ENCODE results near the gene SCMH1. TPM values are rescaled to one million over a fixed set of nuclear protein-coding genes. Genes with fewer than 3 reads are reported as not detected.

The SCMH1 gene
- total and polyA plus RNA-seq, 2 donors (not counting 3 experiments of a cell fraction or from before 2014, with no cell fraction given), result 39.9 to 40.7 TPM

- H3K9me1 ChIP-seq (replicated peaks; ENCODE audit: control insufficient read depth, extremely low read depth, insufficient read depth, low read length), result no peaks in the 10 kb centered on the region
- no peaks in the 10 kb centered on the region for H3K79me2 ChIP-seq (ENCODE audit: control insufficient read depth, insufficient read depth, low read length)
- H3K4me3 ChIP-seq (replicated peaks in 1 of 3; ENCODE audit: insufficient read depth in 1 of 3, low read depth in 1 of 3, low read length in 3 of 3), result no peak overlapping the region
- no peak overlapping the region for H3K9ac ChIP-seq (replicated peaks; ENCODE audit: extremely low read depth, insufficient read depth, low read length)
- peaks cover 0 to 2% of the 10 kb centered on the region in 2 experiments for H3K27me3 ChIP-seq (ENCODE audit: control insufficient read depth in 2 of 2, insufficient read depth in 2 of 2, low read length in 2 of 2)
- DNase-seq (ENCODE audit: low read depth, low spot score), result no peak
- no peaks in the 10 kb centered on the region for H3K9me3 ChIP-seq (replicated peaks; ENCODE audit: control insufficient read depth, insufficient read depth, low read length)
- no peaks in the 10 kb centered on the region for H3K36me3 ChIP-seq (ENCODE audit: control insufficient read depth in 2 of 2, extremely low read depth in 1 of 2, insufficient read depth in 2 of 2, low read length in 2 of 2)
- BruUV-seq (replicated peaks), result no TSS peak
- ChIA-PET CTCF (no interaction called here), POLR2A (no interaction called here)
- no peak for FAIRE-seq
- H3K4me2 ChIP-seq (ENCODE audit: insufficient read depth, low read length), result no peak overlapping the region
- no peaks in the 10 kb centered on the region for H3K4me1 ChIP-seq (ENCODE audit: control insufficient read depth, extremely low read depth, insufficient read depth, low read length)
- H3K27ac ChIP-seq (ENCODE audit: insufficient read depth, low read depth, low read length), result no peak overlapping the region
- no peak overlapping the region for H2AFZ ChIP-seq (ENCODE audit: low read depth, low read length)
- dilution Hi-C loops (cut with MboI; ENCODE audit: extremely low pct_ligation_motif_present, low sequenced_read_pairs), result no loop called here
- intact Hi-C loops (cut with micrococcal nuclease), result no loop called here
- no peak for TF ChIP-seq GATA2 (IDR thresholded peaks at IDR 0.05; ENCODE audit: insufficient read depth, insufficient read length, low read depth, low read length)
- TF ChIP-seq FOS (IDR thresholded peaks at IDR 0.05; ENCODE audit: borderline replicate concordance, insufficient read depth, low read length), result no peak
- TF ChIP-seq POLR2A (IDR thresholded peaks at IDR 0.05; ENCODE audit: low read depth, low read length), result no peak
- no peak for TF ChIP-seq EZH2 (IDR thresholded peaks at IDR 0.05; ENCODE audit: borderline replicate concordance, low read depth, low read length, severe bottlenecking)
- TF ChIP-seq, protein P1, sequence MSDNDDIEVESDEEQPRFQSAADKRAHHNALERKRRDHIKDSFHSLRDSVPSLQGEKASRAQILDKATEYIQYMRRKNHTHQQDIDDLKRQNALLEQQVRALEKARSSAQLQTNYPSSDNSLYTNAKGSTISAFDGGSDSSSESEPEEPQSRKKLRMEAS (IDR thresholded peaks at IDR 0.05; ENCODE audit: insufficient read depth, insufficient read length), result no peak
- TF ChIP-seq POLR2AphosphoS5 (IDR thresholded peaks at IDR 0.05; ENCODE audit: insufficient read depth, low read depth, low read length), result no peak
- no peaks in the 10 kb centered on the region for H4K20me1 ChIP-seq (replicated peaks; ENCODE audit: control insufficient read depth, extremely low read depth, insufficient read depth, low read length)
These were observed 7.2 kb upstream of the SCMH1 start for GRCh38 chr1:41249319-41249718.

GRCh38 chr1:41246568-41246967, 4.5 kb upstream of the SCMH1 start:
- ChIA-PET POLR2A (no interaction called here), CTCF (no interaction called here)
- no peaks in the 10 kb centered on the region for H4K20me1 ChIP-seq (replicated peaks; ENCODE audit: control insufficient read depth, extremely low read depth, insufficient read depth, low read length)
- H3K79me2 ChIP-seq (ENCODE audit: control insufficient read depth, insufficient read depth, low read length), result peaks cover 6% of the 10 kb centered on the region
- no peaks in the 10 kb centered on the region for H3K36me3 ChIP-seq (ENCODE audit: control insufficient read depth in 2 of 2, extremely low read depth in 1 of 2, insufficient read depth in 2 of 2, low read length in 2 of 2)
- H3K4me1 ChIP-seq (ENCODE audit: control insufficient read depth, extremely low read depth, insufficient read depth, low read length), result peaks cover 7% of the 10 kb centered on the region
- no peak for FAIRE-seq
- no peak overlapping the region for H2AFZ ChIP-seq (ENCODE audit: low read depth, low read length)
- BruUV-seq (replicated peaks), result no TSS peak
- no peak overlapping the region for H3K4me3 ChIP-seq (replicated peaks in 1 of 3; ENCODE audit: insufficient read depth in 1 of 3, low read depth in 1 of 3, low read length in 3 of 3)
- no peaks in the 10 kb centered on the region for H3K9me3 ChIP-seq (replicated peaks; ENCODE audit: control insufficient read depth, insufficient read depth, low read length)
- H3K9me1 ChIP-seq (replicated peaks; ENCODE audit: control insufficient read depth, extremely low read depth, insufficient read depth, low read length), result no peaks in the 10 kb centered on the region
- dilution Hi-C loops (cut with MboI; ENCODE audit: extremely low pct_ligation_motif_present, low sequenced_read_pairs), result no loop called here
- H3K9ac ChIP-seq (replicated peaks; ENCODE audit: extremely low read depth, insufficient read depth, low read length), result no peak overlapping the region
- peaks cover 0 to 2% of the 10 kb centered on the region in 2 experiments for H3K27me3 ChIP-seq (ENCODE audit: control insufficient read depth in 2 of 2, insufficient read depth in 2 of 2, low read length in 2 of 2)
- DNase-seq (ENCODE audit: low read depth, low spot score), result no peak
- TF ChIP-seq POLR2AphosphoS5 (IDR thresholded peaks at IDR 0.05; ENCODE audit: insufficient read depth, low read depth, low read length), result no peak
- TF ChIP-seq, protein P1 (IDR thresholded peaks at IDR 0.05; ENCODE audit: insufficient read depth, insufficient read length), result no peak
- TF ChIP-seq GATA2 (IDR thresholded peaks at IDR 0.05; ENCODE audit: insufficient read depth, insufficient read length, low read depth, low read length), result no peak
- TF ChIP-seq MYC (IDR thresholded peaks at IDR 0.05; ENCODE audit: low read depth, low read length), result no peak
- no peak for TF ChIP-seq CTCF (IDR thresholded peaks at IDR 0.05; ENCODE audit: extremely low read depth in 1 of 2, insufficient read depth in 1 of 2, low read depth in 1 of 2, low read length in 2 of 2)
- H3K4me2 ChIP-seq (ENCODE audit: insufficient read depth, low read length), result no peak overlapping the region
- no peak overlapping the region for H3K27ac ChIP-seq (ENCODE audit: insufficient read depth, low read depth, low read length)
- intact Hi-C loops (cut with micrococcal nuclease), result no loop called here

Measured in endothelial cell of umbilical vein (primary cell).